B cell (primary cell): Measurements from ENCODE around the gene TERB1. TPM values are rescaled to one million over a fixed set of nuclear protein-coding genes. Genes with fewer than 3 reads are reported as not detected.

Experiments
- ATAC-seq: fragments of 200-7000 bp; cut with Tn5 transposase; one replicate; pipeline ENCODE4 v1.10.0; 2021; ENCODE audit warnings: low read depth, mild to moderate bottlenecking, moderate number of reproducible peaks, moderate library complexity
- CTCF ChIA-PET: fragments of 350-600 bp; sonication (Branson Sonifier 250); formaldehyde crosslinking; loops from one replicate; lab custom pipeline; 2021; ENCODE audit warnings: antibody characterized with exemption, inconsistent platforms; lab: Charles Lee
- POLR2A ChIA-PET: fragments of 350-600 bp; sonication (Branson Sonifier 250); formaldehyde crosslinking; loops from one replicate; lab custom pipeline; 2021; ENCODE audit warnings: antibody characterized with exemption; lab: Charles Lee
- DNase-seq: peaks from one replicate; pipeline ENCODE4 v3.0.0; 2013
- H2AFZ ChIP-seq: 2 replicates; pipeline ENCODE4 v1.6.1; 2012; ENCODE audit warnings: mild to moderate bottlenecking, low read depth, low read length; ENCODE audit not compliant: insufficient read depth, poor library complexity, severe bottlenecking
- H3K27ac ChIP-seq, 2 donors: 1 replicate in 1 of 2; 2 replicates in 1 of 2; pipeline ENCODE4 v1.5.1; 2012 to 2013; ENCODE audit warnings: low read length in 2 of 2, mild to moderate bottlenecking in 2 of 2, moderate library complexity in 1 of 2
- H3K27me3 ChIP-seq, 4 experiments: fragments of 200-600 bp in 1 of 4; sonication (generic) in 1 of 4; replicated peaks in 1 of 4; 1 replicate in 2 of 4; 2 replicates in 2 of 4; pipeline versions ENCODE4 v1.6.1 to v1.7.0; 2013 to 2016; ENCODE audit warnings: low read length in 3 of 4, mild to moderate bottlenecking in 2 of 4, mixed read lengths in 1 of 4, moderate library complexity in 1 of 4; ENCODE audit not compliant: insufficient read depth in 4 of 4, control insufficient read depth in 3 of 4; ENCODE audit errors: control extremely low read depth in 1 of 4
- H3K36me3 ChIP-seq, 2 experiments: replicated peaks in 1 of 2; 1 replicate in 1 of 2; 2 replicates in 1 of 2; pipeline versions ENCODE4 v1.6.1 to v1.7.1; 2013; ENCODE audit warnings: low read length in 1 of 2; ENCODE audit not compliant: insufficient read depth in 2 of 2, control insufficient read depth in 1 of 2; ENCODE audit errors: control extremely low read depth in 1 of 2, extremely low read depth in 1 of 2
- H3K4me1 ChIP-seq, 2 donors: fragments of 200-600 bp in 1 of 2; sonication (generic) in 1 of 2; 1 replicate in 1 of 2; 2 replicates in 1 of 2; pipeline versions ENCODE4 v1.5.1 to v1.6.1; 2013 to 2017; ENCODE audit warnings: low read length in 2 of 2; ENCODE audit not compliant: control insufficient read depth in 2 of 2, insufficient read depth in 2 of 2
- H3K4me2 ChIP-seq: replicated peaks from 2 replicates; pipeline ENCODE3; 2012; ENCODE audit warnings: mild to moderate bottlenecking, low read depth, low read length; ENCODE audit not compliant: poor library complexity, severe bottlenecking
- H3K4me3 ChIP-seq, 5 experiments: fragments of 200-600 bp in 1 of 5; sonication (generic) in 1 of 5; 1 replicate in 3 of 5; 2 replicates in 2 of 5; pipeline versions ENCODE4 v1.5.1 to v1.7.0; 2011 to 2016; ENCODE audit warnings: low read length in 4 of 5, mild to moderate bottlenecking in 4 of 5, low read depth in 2 of 5, control low read depth in 1 of 5, moderate library complexity in 1 of 5; ENCODE audit not compliant: insufficient read depth in 1 of 5; ENCODE audit errors: control extremely low read depth in 1 of 5, extremely low read depth in 1 of 5
- H3K79me2 ChIP-seq: fragments of 200-600 bp; sonication (generic); one replicate; pipeline ENCODE4 v1.6.0; 2016; ENCODE audit warnings: low read length; ENCODE audit not compliant: control insufficient read depth, insufficient read depth
- H3K9ac ChIP-seq: fragments of 200-600 bp; sonication (generic); 2 replicates; pipeline ENCODE4 v1.6.1; 2017; ENCODE audit warnings: mild to moderate bottlenecking, low read length, moderate library complexity
- H3K9me3 ChIP-seq, 3 donors: one replicate each; pipeline versions ENCODE4 v1.6.1 to v1.7.1; 2013; ENCODE audit warnings: low read length in 2 of 3; ENCODE audit not compliant: control insufficient read depth in 2 of 3, insufficient read depth in 1 of 3; ENCODE audit errors: control extremely low read depth in 1 of 3
- H4K20me1 ChIP-seq: 2 replicates; pipeline ENCODE4 v1.6.0; 2012; ENCODE audit warnings: mild to moderate bottlenecking, low read length; ENCODE audit not compliant: insufficient read depth, control insufficient read depth, poor library complexity, severe bottlenecking
- H3K27ac Mint-ChIP-seq: one replicate; pipeline ENCODE4 v1.8.0; 2021; ENCODE audit warnings: mixed read lengths
- H3K27me3 Mint-ChIP-seq: one replicate; pipeline ENCODE4 v1.8.0; 2021; ENCODE audit warnings: mixed read lengths
- H3K4me1 Mint-ChIP-seq: one replicate; pipeline ENCODE4 v1.8.0; 2021; ENCODE audit warnings: mixed read lengths
- H3K4me3 Mint-ChIP-seq: one replicate; pipeline ENCODE4 v1.8.0; 2021; ENCODE audit warnings: mixed read lengths
- H3K9me3 Mint-ChIP-seq: one replicate; pipeline ENCODE4 v1.8.0; 2022; ENCODE audit warnings: mixed read lengths; ENCODE audit not compliant: insufficient read depth
- CTCF ChIP-seq: fragments of 200-600 bp; IDR thresholded peaks from one replicate; pipeline ENCODE4 v1.8.0; 2022; ENCODE audit warnings: antibody characterized with exemption, mild to moderate bottlenecking
- EZH2 ChIP-seq: IDR thresholded peaks from 2 replicates; pipeline ENCODE4 v1.6.1; 2012; ENCODE audit warnings: borderline replicate concordance, low read depth, mild to moderate bottlenecking, moderate library complexity, low read length; ENCODE audit not compliant: insufficient read depth, poor library complexity, severe bottlenecking
- WGBS: methylation state at CpG from one replicate; pipeline ENCODE4 v1.1.5; 2013; ENCODE audit warnings: missing lambda C conversion rate; ENCODE audit not compliant: insufficient coverage; 5-methylcytosine and 5-hydroxymethylcytosine counted together
- intact Hi-C: fragments of 100-400 bp; cut with micrococcal nuclease; formaldehyde crosslinking; loops from one replicate; pipeline ENCODE4 v1.10.0; 2022
- polyA plus RNA-seq: library from polyadenylated mRNA; depleted of rRNA; stranded (reverse); fragments of >200 nt; gene quantifications from 2 replicates; pipeline ENCODE4 v1.2.3, GENCODE V29; 2012
- total RNA-seq, 2 donors: library from RNA; stranded (reverse); fragments of 120-200 nt in 1 of 2; gene quantifications; 1 replicate in 1 of 2; 2 replicates in 1 of 2; pipeline versions ENCODE4 v1.2.3 to v1.2.4, GENCODE V29; 2013 to 2022

TERB1 gene
- total and polyA plus RNA-seq, 2 donors (not counting 1 experiment from before 2014, with no cell fraction given) = 0.71 TPM; not detected in 1

- Mint-ChIP-seq H3K27me3 (peaks cover 47% of the 10 kb centered on the region), H3K27ac (no peak overlapping the region), H3K4me1 (peaks cover 18% of the 10 kb centered on the region), H3K4me3 (peak overlapping the region; percentile 40), H3K9me3 (no peaks in the 10 kb centered on the region)
- no peak for DNase-seq
- no peak overlapping the region for H3K4me3 ChIP-seq
- intact Hi-C loops = no loop called here
- peaks cover 0 to 39% (median 15%) of the 10 kb centered on the region in 4 experiments for H3K27me3 ChIP-seq
- H3K4me2 ChIP-seq = no peak overlapping the region
- TF ChIP-seq EZH2 (no peak), CTCF (no peak)
- H3K27ac ChIP-seq = no peak overlapping the region
- H3K4me1 ChIP-seq = peaks cover 17 to 18% of the 10 kb centered on the region in 2 donors
- CTCF ChIA-PET = interaction anchor here (1.7 kb wide), 1 partner anchor 21 kb away, joined by 6 read pairs; no protein-coding TSS in a partner anchor
- no peaks in the 10 kb centered on the region for H4K20me1 ChIP-seq
- no peak overlapping the region for H2AFZ ChIP-seq
- POLR2A ChIA-PET = no interaction called here
- no peak overlapping the region for H3K9ac ChIP-seq
- WGBS = 50% methylated on average over 1 of the region's 1 CpG
- H3K36me3 ChIP-seq = no peaks in the 10 kb centered on the region
- ATAC-seq = no peak
- no peaks in the 10 kb centered on the region for H3K79me2 ChIP-seq
- no peaks in the 10 kb centered on the region for H3K9me3 ChIP-seq
Measured at GRCh38 chr16:66846266-66846665, 44.9 kb upstream of the TERB1 start.

- intact Hi-C loops = no loop called here
- H3K4me3 Mint-ChIP-seq = peak overlapping the region; percentile 40
- H3K4me3 ChIP-seq = no peak overlapping the region
Measured at GRCh38 chr16:66845791-66846221, 44.4 kb upstream of the TERB1 start.

More at GRCh38 chr16:66845791-66846221, 44.4 kb upstream of the TERB1 start:
- ATAC-seq (no peak), DNase-seq (no peak)
- ChIA-PET CTCF (interaction anchor here (1.4 kb wide), 1 partner anchor 15 kb away, joined by 3 read pairs; the partner anchor contains the start of gene NAE1), POLR2A (no interaction called here)
- peaks cover 0 to 39% (median 15%) of the 10 kb centered on the region in 4 experiments for H3K27me3 ChIP-seq
- WGBS = 36% methylated on average over 9 of the region's 9 CpGs
- H3K4me1 ChIP-seq = peaks cover 17 to 18% of the 10 kb centered on the region in 2 donors
- H3K79me2 ChIP-seq = no peaks in the 10 kb centered on the region
- no peak overlapping the region for H3K4me2 ChIP-seq
- no peak for TF ChIP-seq CTCF
- no peak for TF ChIP-seq EZH2
- no peak overlapping the region for H2AFZ ChIP-seq
- H4K20me1 ChIP-seq = no peaks in the 10 kb centered on the region
- H3K4me1 Mint-ChIP-seq = peaks cover 18% of the 10 kb centered on the region
- no peak overlapping the region for H3K9ac ChIP-seq
- no peaks in the 10 kb centered on the region for H3K9me3 ChIP-seq
- H3K27ac Mint-ChIP-seq = no peak overlapping the region
- H3K36me3 ChIP-seq = no peaks in the 10 kb centered on the region
- H3K27me3 Mint-ChIP-seq = peaks cover 47% of the 10 kb centered on the region
- no peaks in the 10 kb centered on the region for H3K9me3 Mint-ChIP-seq
- no peak overlapping the region for H3K27ac ChIP-seq
